Brain microvascular endothelial cell (primary cell): ENCODE measurements around the gene KIF15.

Experiments
- DNase-seq: peaks from one replicate; pipeline ENCODE4 v3.0.0-alpha.2; 2020
- H3K27ac ChIP-seq: fragments of 250-450 bp; sonication (Bioruptor Pico); 2 replicates; pipeline ENCODE4 v1.5.1; 2020; ENCODE audit warnings: mild to moderate bottlenecking, moderate library complexity
- H3K27me3 ChIP-seq: fragments of 250-450 bp; sonication (Bioruptor Pico); replicated peaks from 2 replicates; pipeline ENCODE4 v1.5.1; 2020; ENCODE audit warnings: mild to moderate bottlenecking
- H3K36me3 ChIP-seq: fragments of 250-450 bp; sonication (Bioruptor Pico); replicated peaks from 2 replicates; pipeline ENCODE4 v1.5.1; 2020; ENCODE audit warnings: mild to moderate bottlenecking
- H3K4me3 ChIP-seq: 2 replicates; pipeline ENCODE4 v1.5.1; 2011; ENCODE audit warnings: low read depth, mild to moderate bottlenecking, control low read depth, low read length, moderate library complexity
- CTCF ChIP-seq: IDR thresholded peaks from 2 replicates; pipeline ENCODE4 v1.5.1; 2011; ENCODE audit warnings: low read depth, mild to moderate bottlenecking, moderate library complexity, low read length, control low read depth, inconsistent platforms; ENCODE audit errors: missing control alignments
- in situ Hi-C: cut with HindIII; loops from 2 replicates; pipeline ENCODE4 v1.10.0; 2017; ENCODE audit warnings: low sequenced_read_pairs, low pct_ligation_motif_present

Gene KIF15

GRCh38 chr3:44880284-44880683 is 118.7 kb downstream of the KIF15 start:
- no peak for TF ChIP-seq CTCF
- Histone ChIP-seq H3K4me3 (no peak overlapping the region), H3K27me3 (no peaks in the 10 kb centered on the region), H3K27ac (no peak overlapping the region), H3K36me3 (no peaks in the 10 kb centered on the region)
- in situ Hi-C loops, result no loop called here
- DNase-seq, result no peak

GRCh38 chr3:44883213-44883955 is 121.8 kb downstream of the KIF15 start:
- no peaks in the 10 kb centered on the region for H3K36me3 ChIP-seq
- H3K27ac ChIP-seq, result peak overlapping the region; percentile 90
- in situ Hi-C loops, result no loop called here
- peak; percentile 39 for TF ChIP-seq CTCF
- H3K4me3 ChIP-seq, result no peak overlapping the region
- DNase-seq, result no peak
- H3K27me3 ChIP-seq, result no peaks in the 10 kb centered on the region

GRCh38 chr3:44883999-44884431 is 122.4 kb downstream of the KIF15 start:
- TF ChIP-seq CTCF, result no peak
- Histone ChIP-seq H3K4me3 (no peak overlapping the region), H3K27me3 (no peaks in the 10 kb centered on the region), H3K36me3 (no peaks in the 10 kb centered on the region), H3K27ac (peak overlapping the region; percentile 90)
- in situ Hi-C loops, result no loop called here
- DNase-seq, result peak; percentile 94

- no peak for TF ChIP-seq CTCF
- H3K27ac ChIP-seq, result peak overlapping the region; percentile 90
- peak; percentile 98 for DNase-seq
- H3K27me3 ChIP-seq, result no peaks in the 10 kb centered on the region
- H3K4me3 ChIP-seq, result no peak overlapping the region
- no peaks in the 10 kb centered on the region for H3K36me3 ChIP-seq
- in situ Hi-C loops, result no loop called here
Observed at GRCh38 chr3:44885618-44886017, 124.0 kb downstream of the KIF15 start.

- Histone ChIP-seq H3K36me3 (no peaks in the 10 kb centered on the region), H3K27me3 (no peaks in the 10 kb centered on the region), H3K27ac (no peak overlapping the region), H3K4me3 (no peak overlapping the region)
- no peak for TF ChIP-seq CTCF
- in situ Hi-C loops, result no loop called here
- DNase-seq, result no peak
Observed at GRCh38 chr3:44886561-44886960, 125.0 kb downstream of the KIF15 start.

- TF ChIP-seq CTCF, result no peak
- no peak for DNase-seq
- H3K36me3 ChIP-seq, result no peaks in the 10 kb centered on the region
- H3K27ac ChIP-seq, result no peak overlapping the region
- no peak overlapping the region for H3K4me3 ChIP-seq
- no peaks in the 10 kb centered on the region for H3K27me3 ChIP-seq
- in situ Hi-C loops, result no loop called here
Observed at GRCh38 chr3:44887101-44887500, 125.5 kb downstream of the KIF15 start.
